GM21381 (cell line): Measurements from ENCODE around the gene C1orf210.

ENCODE experiments used
- ATAC-seq: cut with Tn5 transposase; IDR thresholded peaks from one replicate; pipeline ENCODE4 v1.9.1; 2021; ENCODE audit warnings: mild to moderate bottlenecking, moderate library complexity; ENCODE audit not compliant: unreplicated experiment

C1orf210 gene

DNA sequence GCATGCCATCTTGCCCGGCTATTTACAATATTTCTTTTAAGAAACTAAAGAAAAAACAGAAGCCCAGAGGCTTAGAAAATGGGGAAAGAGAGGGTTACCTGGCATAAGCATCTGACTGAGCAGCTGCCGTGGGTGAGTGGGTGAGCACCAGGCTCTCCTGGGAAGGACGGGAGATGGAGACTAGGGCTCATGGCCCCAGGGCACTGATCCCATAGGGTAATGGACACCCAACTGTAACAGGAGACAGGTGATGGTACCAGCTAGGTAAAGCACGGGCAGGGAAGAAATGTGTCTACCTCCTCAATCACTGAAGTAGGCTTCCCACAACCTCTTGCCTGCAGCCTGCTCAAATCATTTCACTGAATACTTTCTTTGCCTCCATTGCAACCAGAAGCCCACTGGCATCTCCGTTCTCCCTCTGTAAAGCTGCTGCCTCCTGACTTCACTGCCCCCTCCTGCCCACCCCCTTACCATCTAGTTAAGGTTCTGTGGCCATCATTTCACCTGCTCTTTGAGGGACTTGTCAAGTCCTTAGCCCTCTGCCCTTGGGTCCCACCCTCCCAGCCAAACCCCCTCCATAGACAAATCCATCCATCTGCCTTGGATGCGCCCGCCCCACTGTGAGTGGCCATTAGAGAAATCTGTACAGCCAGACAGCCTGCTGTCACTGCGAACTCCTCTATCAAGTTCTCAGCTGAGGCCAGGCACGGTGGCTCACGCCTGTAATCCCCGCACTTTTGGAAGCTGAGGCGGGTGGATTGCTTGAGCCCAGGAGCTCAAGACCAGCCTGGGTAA, 9.4 kb downstream of the C1orf210 start:
- no peak for ATAC-seq

GRCh38 chr1:43274804-43275180, 10.6 kb downstream of the C1orf210 start:
- ATAC-seq, result no peak

GRCh38 chr1:43274125-43274803, 11.1 kb downstream of the C1orf210 start:
- no peak for ATAC-seq

GRCh38 chr1:43273708-43274107, 11.7 kb downstream of the C1orf210 start:
- ATAC-seq, result no peak

- ATAC-seq, result no peak
Measured at GRCh38 chr1:43272576-43273571, 12.5 kb downstream of the C1orf210 start.

GRCh38 chr1:43272161-43272560, 13.2 kb downstream of the C1orf210 start:
- ATAC-seq, result no peak

- ATAC-seq, result no peak
Measured at GRCh38 chr1:43271186-43272118, 13.9 kb downstream of the C1orf210 start.

DNA sequence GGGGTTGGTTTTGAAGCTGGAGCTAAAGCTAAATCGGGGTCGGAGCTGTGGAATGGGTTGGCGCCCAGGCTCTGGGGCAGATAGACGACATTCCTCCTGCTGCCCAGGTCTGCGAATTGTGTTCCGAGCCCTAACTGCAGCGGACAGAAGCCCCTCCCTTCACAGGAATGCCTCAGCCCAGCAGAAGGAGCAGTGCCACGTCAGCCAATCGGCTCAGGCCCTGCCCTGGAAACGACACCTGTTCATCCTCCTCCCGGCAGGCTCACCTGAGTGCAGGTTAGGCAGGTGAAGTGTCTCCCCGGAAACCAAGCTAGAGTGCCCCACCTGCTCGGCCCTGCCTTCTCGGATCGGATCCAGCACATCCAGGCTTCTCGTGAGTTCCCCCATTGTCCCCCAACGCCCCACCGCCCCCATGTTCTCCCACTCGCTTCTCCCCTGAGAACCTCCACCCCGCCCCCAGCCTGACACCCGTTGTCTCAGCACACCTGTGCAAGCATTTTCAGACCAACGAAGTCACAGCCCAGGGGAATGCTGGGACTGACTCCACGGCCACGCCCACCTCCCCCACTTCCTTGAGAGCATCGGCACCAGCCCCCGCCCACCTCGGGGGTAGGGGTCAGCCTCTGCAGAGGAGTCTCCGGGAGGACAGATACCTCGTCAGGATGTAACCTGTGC, 14.8 kb downstream of the C1orf210 start:
- ATAC-seq, result no peak

- no peak for ATAC-seq
Measured at GRCh38 chr1:43269627-43270375, 15.6 kb downstream of the C1orf210 start, which contains the start of gene TMEM125. Gene TMEM125, plus strand, starts transcription at chr1:43269983. Its CDS starts 2,740 bp downstream, at chr1:43272723.

DNA sequence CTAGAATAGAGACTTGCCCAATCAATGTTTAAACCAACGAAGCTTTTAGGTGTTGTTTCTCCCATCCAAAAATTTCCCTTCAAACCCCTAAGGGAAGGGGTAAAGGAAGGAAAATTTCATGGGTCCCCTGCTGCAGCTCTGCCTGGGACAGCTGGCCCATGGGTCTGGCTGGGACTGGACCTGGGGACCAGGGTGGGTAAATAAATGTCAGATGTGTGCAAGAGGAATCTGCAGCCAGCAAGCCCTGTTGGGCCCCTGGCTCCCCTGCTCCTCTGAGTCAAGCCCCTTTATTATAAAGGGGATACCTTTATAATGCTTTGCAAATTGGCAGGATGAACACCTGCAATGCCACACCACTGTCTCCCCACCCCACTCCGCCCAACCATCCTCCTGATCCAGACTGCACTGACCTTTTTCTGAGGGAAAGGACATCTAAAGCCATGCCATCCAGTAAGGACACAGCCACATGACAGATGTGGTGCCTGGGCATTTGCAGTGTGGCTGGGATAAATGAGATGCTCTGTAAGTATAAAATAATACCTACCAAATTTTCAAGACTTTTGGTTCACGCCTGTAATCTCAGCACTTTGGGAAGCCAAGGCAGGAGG, 17.5 kb downstream of the C1orf210 start:
- no peak for ATAC-seq

DNA sequence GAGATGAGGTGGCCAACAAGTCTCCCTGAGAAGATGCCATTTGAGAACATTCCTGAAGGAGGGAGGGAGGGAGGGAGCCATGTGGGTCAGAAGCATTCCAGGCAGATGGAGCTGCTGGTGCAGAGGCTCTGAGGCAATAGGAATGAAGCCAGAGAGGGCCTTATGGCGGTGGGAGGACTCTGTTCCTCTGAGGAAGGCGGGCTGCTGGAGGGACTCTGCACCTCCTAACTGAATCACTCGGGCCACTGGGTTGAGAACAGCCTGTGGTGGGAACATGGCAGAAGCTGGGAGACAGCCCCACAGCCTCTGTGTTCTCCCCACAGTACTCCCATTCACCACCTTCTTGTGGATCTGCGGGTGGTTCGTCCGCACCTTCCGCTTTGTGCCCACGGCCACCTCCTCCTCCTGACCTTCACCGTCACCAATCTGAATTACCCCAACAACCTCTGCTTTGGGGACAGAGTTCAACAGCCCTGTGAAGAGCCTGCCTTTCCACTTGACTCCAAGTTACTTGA, 18.0 kb downstream of the C1orf210 start:
- ATAC-seq, result no peak

DNA sequence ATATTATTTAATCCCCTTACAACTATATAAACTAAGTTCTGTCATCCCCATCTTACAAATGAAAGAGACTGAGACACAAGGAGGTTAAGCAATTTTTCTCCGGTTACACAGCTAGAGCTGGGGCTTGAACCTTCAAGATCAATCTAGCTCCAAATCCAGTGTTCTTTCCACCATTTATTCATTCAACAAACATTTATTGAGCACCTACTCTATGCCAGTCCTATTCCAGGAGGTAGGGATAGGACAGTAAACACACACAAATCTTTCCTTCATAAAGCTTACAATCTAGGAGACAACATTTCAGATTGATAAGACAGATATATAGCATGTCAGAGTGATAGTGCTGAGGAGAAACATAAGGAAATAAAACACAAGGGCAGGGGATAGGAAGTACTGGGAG, 18.5 kb downstream of the C1orf210 start:
- no peak for ATAC-seq

DNA sequence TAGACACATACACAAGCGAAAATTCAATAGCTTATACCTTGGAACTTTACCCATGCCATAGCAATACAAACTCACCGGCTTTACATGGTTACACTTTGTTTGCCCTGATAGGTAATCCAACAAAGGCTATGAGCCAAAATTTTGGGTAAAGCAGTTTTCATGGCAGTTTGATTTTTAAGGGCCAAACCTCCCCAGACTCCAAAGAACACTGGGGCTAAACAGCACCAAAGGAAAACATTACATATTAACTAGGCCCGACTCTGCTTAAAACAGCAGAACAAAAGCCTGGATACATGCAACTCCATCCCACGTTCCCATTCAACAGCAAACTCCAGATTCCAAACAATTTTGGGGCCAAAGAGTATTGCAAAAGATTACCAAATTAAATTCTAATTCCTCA, 19.9 kb downstream of the C1orf210 start:
- no peak for ATAC-seq

GRCh38 chr1:43258370-43258769, 27.0 kb downstream of the C1orf210 start:
- ATAC-seq, result no peak

DNA sequence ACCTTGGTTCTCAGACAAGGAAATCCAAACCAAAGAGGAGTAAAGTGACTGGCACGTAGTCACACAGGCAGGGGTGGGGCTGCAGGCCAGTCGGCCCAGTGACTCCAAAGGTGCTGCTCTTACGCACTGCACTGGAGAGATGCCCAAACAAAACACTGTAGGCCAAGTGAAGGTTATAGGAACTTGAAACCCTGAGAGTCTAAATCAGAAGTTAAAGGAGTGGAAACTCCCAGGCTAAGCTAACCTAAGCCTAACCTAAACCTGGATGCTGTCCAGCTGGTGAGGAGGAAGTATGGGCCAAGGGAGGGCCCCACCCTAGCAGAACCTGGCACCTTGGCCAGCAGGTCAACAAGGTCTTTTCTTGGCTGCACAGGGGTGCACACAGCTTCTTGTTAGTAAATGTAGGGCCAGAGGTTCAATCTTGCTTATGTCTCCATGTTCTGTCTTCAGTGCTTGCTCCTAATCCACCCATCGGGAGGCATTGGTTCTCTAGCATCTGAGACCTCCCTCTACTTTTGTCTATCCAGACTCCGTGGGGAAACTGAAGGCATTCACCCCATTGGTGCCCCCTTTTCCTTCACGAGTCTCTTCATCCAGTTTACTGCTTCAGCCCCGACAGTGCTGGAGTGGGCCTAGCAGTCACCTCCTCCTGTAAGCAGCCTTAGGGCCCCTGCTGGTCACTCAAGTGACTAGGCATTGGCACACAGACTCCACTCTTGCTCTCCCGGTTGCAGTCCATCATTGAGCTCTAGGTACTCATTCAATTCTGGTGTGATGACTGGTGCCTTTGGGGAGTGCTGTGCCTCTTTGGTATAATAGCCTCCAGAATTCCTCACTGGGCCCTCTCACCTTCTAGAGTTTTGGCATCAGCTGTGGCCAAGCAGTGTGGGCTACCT, 28.5 kb downstream of the C1orf210 start:
- no peak for ATAC-seq

- ATAC-seq, result no peak
Measured at GRCh38 chr1:43255438-43256210, 29.8 kb downstream of the C1orf210 start.
